ENCODE measurements around the gene GPR119. TPM values are rescaled to one million over a fixed set of nuclear protein-coding genes. Genes with fewer than 3 reads are reported as not detected.

Gene GPR119
- total RNA-seq, 1 donor: not detected

GRCh38 chrX:130418740-130419139, 33.3 kb upstream of the GPR119 start:
- Histone ChIP-seq H3K27me3 (ENCODE audit: insufficient read depth, low read length) (peaks cover 3% of the 10 kb centered on the region), H3K4me3 (ENCODE audit: insufficient read depth, low read length) (no peak overlapping the region), H4K20me1 (ENCODE audit: insufficient read depth, low read length) (no peaks in the 10 kb centered on the region), H3K27ac (ENCODE audit: low read depth, low read length) (no peak overlapping the region), H2AFZ (ENCODE audit: low read length) (no peak overlapping the region), H3K36me3 (ENCODE audit: insufficient read depth, low read length) (no peaks in the 10 kb centered on the region), H3K4me1 (ENCODE audit: insufficient read depth, low read length) (no peaks in the 10 kb centered on the region), H3K9me3 (ENCODE audit: low read depth, low read length) (no peaks in the 10 kb centered on the region), H3K79me2 (ENCODE audit: insufficient read depth, low read length) (no peaks in the 10 kb centered on the region), H3K4me2 (ENCODE audit: insufficient read depth, low read length) (no peak overlapping the region)
- TF ChIP-seq CTCF (IDR thresholded peaks at IDR 0.05; ENCODE audit: extremely low read depth, low read depth, low read length): no peak
- no peak for DNase-seq (ENCODE audit: insufficient read length, low spot score, missing footprints)

GRCh38 chrX:130418066-130418465, 32.6 kb upstream of the GPR119 start:
- Histone ChIP-seq H3K4me3 (ENCODE audit: insufficient read depth, low read length) (no peak overlapping the region), H3K79me2 (ENCODE audit: insufficient read depth, low read length) (no peaks in the 10 kb centered on the region), H3K27ac (ENCODE audit: low read depth, low read length) (no peak overlapping the region), H3K4me2 (ENCODE audit: insufficient read depth, low read length) (no peak overlapping the region), H3K4me1 (ENCODE audit: insufficient read depth, low read length) (no peaks in the 10 kb centered on the region), H2AFZ (ENCODE audit: low read length) (no peak overlapping the region), H3K9me3 (ENCODE audit: low read depth, low read length) (no peaks in the 10 kb centered on the region), H4K20me1 (ENCODE audit: insufficient read depth, low read length) (no peaks in the 10 kb centered on the region), H3K36me3 (ENCODE audit: insufficient read depth, low read length) (peaks cover under 1% of the 10 kb centered on the region), H3K27me3 (ENCODE audit: insufficient read depth, low read length) (peaks cover 3% of the 10 kb centered on the region)
- no peak for TF ChIP-seq CTCF (IDR thresholded peaks at IDR 0.05; ENCODE audit: extremely low read depth, low read depth, low read length)
- DNase-seq (ENCODE audit: insufficient read length, low spot score, missing footprints): no peak

- no peaks in the 10 kb centered on the region for H4K20me1 ChIP-seq (ENCODE audit: insufficient read depth, low read length)
- H3K27ac ChIP-seq (ENCODE audit: low read depth, low read length): no peak overlapping the region
- H2AFZ ChIP-seq (ENCODE audit: low read length): no peak overlapping the region
- no peak for TF ChIP-seq CTCF (IDR thresholded peaks at IDR 0.05; ENCODE audit: extremely low read depth, low read depth, low read length)
- H3K36me3 ChIP-seq (ENCODE audit: insufficient read depth, low read length): peaks cover 3% of the 10 kb centered on the region
- no peak overlapping the region for H3K4me3 ChIP-seq (ENCODE audit: insufficient read depth, low read length)
- H3K79me2 ChIP-seq (ENCODE audit: insufficient read depth, low read length): no peaks in the 10 kb centered on the region
- H3K4me1 ChIP-seq (ENCODE audit: insufficient read depth, low read length): no peaks in the 10 kb centered on the region
- H3K27me3 ChIP-seq (ENCODE audit: insufficient read depth, low read length): no peaks in the 10 kb centered on the region
- H3K4me2 ChIP-seq (ENCODE audit: insufficient read depth, low read length): no peak overlapping the region
- H3K9me3 ChIP-seq (ENCODE audit: low read depth, low read length): no peaks in the 10 kb centered on the region
- no peak for DNase-seq (ENCODE audit: insufficient read length, low spot score, missing footprints)
Observed at GRCh38 chrX:130416785-130417184, 31.3 kb upstream of the GPR119 start.

- DNase-seq (ENCODE audit: insufficient read length, low spot score, missing footprints): no peak
- no peaks in the 10 kb centered on the region for H3K79me2 ChIP-seq (ENCODE audit: insufficient read depth, low read length)
- no peaks in the 10 kb centered on the region for H3K4me1 ChIP-seq (ENCODE audit: insufficient read depth, low read length)
- no peak overlapping the region for H3K4me2 ChIP-seq (ENCODE audit: insufficient read depth, low read length)
- no peaks in the 10 kb centered on the region for H3K27me3 ChIP-seq (ENCODE audit: insufficient read depth, low read length)
- no peaks in the 10 kb centered on the region for H3K9me3 ChIP-seq (ENCODE audit: low read depth, low read length)
- H3K36me3 ChIP-seq (ENCODE audit: insufficient read depth, low read length): peaks cover 16% of the 10 kb centered on the region
- no peaks in the 10 kb centered on the region for H4K20me1 ChIP-seq (ENCODE audit: insufficient read depth, low read length)
- no peak overlapping the region for H2AFZ ChIP-seq (ENCODE audit: low read length)
- H3K4me3 ChIP-seq (ENCODE audit: insufficient read depth, low read length): no peak overlapping the region
- H3K27ac ChIP-seq (ENCODE audit: low read depth, low read length): no peak overlapping the region
- no peak for TF ChIP-seq CTCF (IDR thresholded peaks at IDR 0.05; ENCODE audit: extremely low read depth, low read depth, low read length)
Observed at GRCh38 chrX:130415201-130415600, 29.7 kb upstream of the GPR119 start.

All from osteoblast (primary cell).